Astrocyte (in vitro differentiated cells and primary cell): ENCODE data around the gene GPR39. TPM values are rescaled to one million over a fixed set of nuclear protein-coding genes. Genes with fewer than 3 reads are reported as not detected.

ENCODE experiments used
- DNase-seq: peaks from one replicate; pipeline ENCODE4 v3.0.0-alpha.2; 2010; ENCODE audit warnings: low read depth
- FAIRE-seq: peaks from 2 replicates; lab custom pipeline; 2011; peaks lifted over from hg19 to GRCh38; lab: Jason Lieb, UNC
- H2AFZ ChIP-seq: 2 replicates; pipeline ENCODE4 v1.6.0; 2012; ENCODE audit warnings: low read depth, low read length, inconsistent platforms
- H3K27ac ChIP-seq: 2 replicates; pipeline ENCODE4 v1.5.1; 2011; ENCODE audit warnings: low read depth, low read length, inconsistent platforms
- H3K27me3 ChIP-seq: 2 replicates; pipeline ENCODE4 v1.6.0; 2011; ENCODE audit warnings: low read length, inconsistent platforms; ENCODE audit not compliant: insufficient read depth
- H3K36me3 ChIP-seq: 2 replicates; pipeline ENCODE4 v1.5.1; 2011; ENCODE audit warnings: low read length, inconsistent platforms; ENCODE audit not compliant: insufficient read depth
- H3K4me1 ChIP-seq: 2 replicates; pipeline ENCODE4 v1.5.1; 2011; ENCODE audit warnings: low read length, inconsistent platforms; ENCODE audit not compliant: insufficient read depth
- H3K4me2 ChIP-seq: 2 replicates; pipeline ENCODE4 v1.6.0; 2012; ENCODE audit warnings: low read length, inconsistent platforms
- H3K4me3 ChIP-seq: 2 replicates; pipeline ENCODE4 v1.5.1; 2011; ENCODE audit warnings: low read depth, mild to moderate bottlenecking, low read length, inconsistent platforms; ENCODE audit not compliant: insufficient read depth
- H3K79me2 ChIP-seq: 2 replicates; pipeline ENCODE4 v1.6.0; 2012; ENCODE audit warnings: mild to moderate bottlenecking, low read length, inconsistent platforms; ENCODE audit not compliant: insufficient read depth
- H3K9ac ChIP-seq: 2 replicates; pipeline ENCODE4 v1.6.0; 2012; ENCODE audit warnings: mild to moderate bottlenecking, low read length, inconsistent platforms
- H3K9me3 ChIP-seq: 2 replicates; pipeline ENCODE4 v1.5.1; 2012; ENCODE audit warnings: low read depth, mild to moderate bottlenecking, low read length, inconsistent platforms; ENCODE audit not compliant: insufficient read depth
- H4K20me1 ChIP-seq: 2 replicates; pipeline ENCODE4 v1.6.0; 2012; ENCODE audit warnings: low read length, inconsistent platforms; ENCODE audit not compliant: insufficient read depth
- H3K27ac Mint-ChIP-seq: one replicate; pipeline ENCODE4 v1.8.0; 2021; ENCODE audit warnings: mild to moderate bottlenecking, mixed read lengths; ENCODE audit not compliant: unreplicated experiment
- H3K27me3 Mint-ChIP-seq: one replicate; pipeline ENCODE4 v1.8.0; 2021; ENCODE audit warnings: low read depth, mixed read lengths; ENCODE audit not compliant: unreplicated experiment
- H3K36me3 Mint-ChIP-seq: one replicate; pipeline ENCODE4 v1.8.0; 2021; ENCODE audit warnings: low read depth, mixed read lengths; ENCODE audit not compliant: unreplicated experiment
- H3K4me1 Mint-ChIP-seq: one replicate; pipeline ENCODE4 v1.8.0; 2021; ENCODE audit warnings: low read depth, mixed read lengths; ENCODE audit not compliant: unreplicated experiment
- H3K4me3 Mint-ChIP-seq: one replicate; pipeline ENCODE4 v1.8.0; 2021; ENCODE audit warnings: mild to moderate bottlenecking, moderate library complexity, mixed read lengths; ENCODE audit not compliant: unreplicated experiment
- H3K9me3 Mint-ChIP-seq: one replicate; pipeline ENCODE4 v1.8.0; 2021; ENCODE audit warnings: mild to moderate bottlenecking, mixed read lengths; ENCODE audit not compliant: unreplicated experiment
- EZH2 ChIP-seq: IDR thresholded peaks from 2 replicates; pipeline ENCODE4 v1.6.1; 2012; ENCODE audit warnings: mild to moderate bottlenecking, low read length, inconsistent platforms; ENCODE audit not compliant: insufficient read depth
- total RNA-seq: library from RNA; stranded (reverse); gene quantifications from 2 replicates; pipeline ENCODE4 v1.2.1, GENCODE V29; 2021
- TF ChIP-seq, protein P1 (sequence below): IDR thresholded peaks from 2 replicates; pipeline ENCODE4 v1.5.1; 2011; ENCODE audit warnings: low read depth, mild to moderate bottlenecking, inconsistent platforms, low read length, moderate library complexity; ENCODE audit not compliant: insufficient read depth

The GPR39 gene
- total RNA-seq, 1 donor from 2014 or later = 4.4 TPM

DNA sequence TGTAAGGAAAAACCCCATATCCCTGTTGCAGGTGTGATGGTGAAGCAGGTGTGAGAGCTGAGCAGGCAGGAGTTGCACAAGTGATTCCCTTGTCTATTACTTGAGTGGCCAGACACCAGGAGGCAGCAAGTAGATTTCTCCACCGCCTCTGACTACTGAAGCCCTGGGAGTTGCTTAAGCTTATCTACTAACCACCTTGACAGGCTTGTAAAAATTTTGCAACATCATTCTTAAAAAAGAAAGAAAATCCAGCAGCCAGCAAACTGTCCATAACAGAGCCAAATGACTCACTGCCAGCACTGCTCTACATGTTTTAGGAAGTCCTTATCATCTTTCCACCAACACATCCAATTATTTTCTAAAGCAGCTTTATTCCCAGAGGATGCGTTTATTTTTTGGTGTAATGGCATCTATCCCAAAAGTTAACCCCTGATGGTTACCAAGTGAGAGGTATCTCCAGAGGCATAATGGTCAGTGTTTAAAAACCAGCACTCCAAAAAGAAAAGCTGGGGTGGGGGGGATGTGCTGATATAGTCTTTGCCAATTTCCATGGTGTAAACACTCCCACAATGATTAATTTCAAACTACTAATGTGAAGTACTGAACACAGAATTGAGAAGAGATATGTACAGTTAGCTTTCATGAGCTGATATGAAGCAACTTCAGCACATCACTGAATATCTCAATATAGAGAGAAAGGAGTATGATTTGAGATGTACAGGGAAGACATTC, 16.3 kb upstream of the GPR39 start:
- Histone ChIP-seq H3K9ac (no peak overlapping the region), H3K9me3 (no peaks in the 10 kb centered on the region), H3K4me2 (no peak overlapping the region), H3K36me3 (no peaks in the 10 kb centered on the region), H2AFZ (no peak overlapping the region), H3K27ac (no peak overlapping the region), H3K4me1 (no peaks in the 10 kb centered on the region), H3K4me3 (no peak overlapping the region), H3K79me2 (no peaks in the 10 kb centered on the region), H4K20me1 (no peaks in the 10 kb centered on the region), H3K27me3 (no peaks in the 10 kb centered on the region)
- peak; percentile 95 for DNase-seq
- no peak for TF ChIP-seq EZH2
- TF ChIP-seq, protein P1, sequence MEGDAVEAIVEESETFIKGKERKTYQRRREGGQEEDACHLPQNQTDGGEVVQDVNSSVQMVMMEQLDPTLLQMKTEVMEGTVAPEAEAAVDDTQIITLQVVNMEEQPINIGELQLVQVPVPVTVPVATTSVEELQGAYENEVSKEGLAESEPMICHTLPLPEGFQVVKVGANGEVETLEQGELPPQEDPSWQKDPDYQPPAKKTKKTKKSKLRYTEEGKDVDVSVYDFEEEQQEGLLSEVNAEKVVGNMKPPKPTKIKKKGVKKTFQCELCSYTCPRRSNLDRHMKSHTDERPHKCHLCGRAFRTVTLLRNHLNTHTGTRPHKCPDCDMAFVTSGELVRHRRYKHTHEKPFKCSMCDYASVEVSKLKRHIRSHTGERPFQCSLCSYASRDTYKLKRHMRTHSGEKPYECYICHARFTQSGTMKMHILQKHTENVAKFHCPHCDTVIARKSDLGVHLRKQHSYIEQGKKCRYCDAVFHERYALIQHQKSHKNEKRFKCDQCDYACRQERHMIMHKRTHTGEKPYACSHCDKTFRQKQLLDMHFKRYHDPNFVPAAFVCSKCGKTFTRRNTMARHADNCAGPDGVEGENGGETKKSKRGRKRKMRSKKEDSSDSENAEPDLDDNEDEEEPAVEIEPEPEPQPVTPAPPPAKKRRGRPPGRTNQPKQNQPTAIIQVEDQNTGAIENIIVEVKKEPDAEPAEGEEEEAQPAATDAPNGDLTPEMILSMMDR = no peak
- FAIRE-seq = no peak
- no peak overlapping the region for H3K27ac Mint-ChIP-seq
- H3K9me3 Mint-ChIP-seq = peaks cover 3% of the 10 kb centered on the region
- H3K36me3 Mint-ChIP-seq = no peaks in the 10 kb centered on the region
- H3K4me1 Mint-ChIP-seq = no peaks in the 10 kb centered on the region
- peaks cover 8% of the 10 kb centered on the region for H3K27me3 Mint-ChIP-seq
- H3K4me3 Mint-ChIP-seq = no peak overlapping the region

- Histone ChIP-seq H3K36me3 (no peaks in the 10 kb centered on the region), H3K79me2 (no peaks in the 10 kb centered on the region), H3K9me3 (no peaks in the 10 kb centered on the region), H3K27me3 (no peaks in the 10 kb centered on the region), H3K27ac (no peak overlapping the region), H3K9ac (no peak overlapping the region), H2AFZ (no peak overlapping the region), H3K4me2 (no peak overlapping the region), H3K4me1 (no peaks in the 10 kb centered on the region), H3K4me3 (no peak overlapping the region), H4K20me1 (no peaks in the 10 kb centered on the region)
- TF ChIP-seq, protein P1 = no peak
- no peak for TF ChIP-seq EZH2
- Mint-ChIP-seq H3K4me1 (no peaks in the 10 kb centered on the region), H3K27me3 (peaks cover 8% of the 10 kb centered on the region), H3K9me3 (peaks cover 3% of the 10 kb centered on the region), H3K27ac (no peak overlapping the region), H3K4me3 (no peak overlapping the region), H3K36me3 (no peaks in the 10 kb centered on the region)
- FAIRE-seq (no peak), DNase-seq (peak; percentile 54)
Measured at GRCh38 chr2:132400901-132401240, 15.7 kb upstream of the GPR39 start.

DNA sequence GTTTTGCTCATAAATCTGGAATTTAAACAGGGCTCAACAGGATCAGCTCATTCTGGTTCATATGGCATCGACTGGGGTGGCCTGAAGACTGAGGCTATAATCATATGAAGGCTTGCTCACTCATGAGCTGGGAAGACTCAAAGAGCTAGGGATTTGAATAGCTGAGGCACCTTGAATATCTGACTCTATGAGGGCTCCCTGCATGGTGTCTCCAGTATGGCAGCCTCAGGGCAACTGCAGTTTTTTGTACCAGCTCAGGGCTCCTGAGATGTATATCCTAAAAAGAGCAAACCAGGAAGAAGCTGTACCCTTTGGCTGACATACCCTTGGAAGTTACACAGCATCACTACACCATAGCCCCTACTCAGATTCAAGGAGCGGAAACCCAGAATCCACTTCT, 15.3 kb upstream of the GPR39 start:
- Histone ChIP-seq H3K9me3 (no peaks in the 10 kb centered on the region), H2AFZ (no peak overlapping the region), H3K4me3 (no peak overlapping the region), H3K4me2 (no peak overlapping the region), H3K4me1 (no peaks in the 10 kb centered on the region), H3K79me2 (no peaks in the 10 kb centered on the region), H3K36me3 (no peaks in the 10 kb centered on the region), H3K27me3 (no peaks in the 10 kb centered on the region), H3K9ac (no peak overlapping the region), H4K20me1 (no peaks in the 10 kb centered on the region), H3K27ac (no peak overlapping the region)
- no peak overlapping the region for H3K27ac Mint-ChIP-seq
- no peak for DNase-seq
- FAIRE-seq = no peak
- no peak for TF ChIP-seq EZH2
- TF ChIP-seq, protein P1 = no peak
- no peaks in the 10 kb centered on the region for H3K9me3 Mint-ChIP-seq
- H3K27me3 Mint-ChIP-seq = peaks cover 8% of the 10 kb centered on the region
- no peak overlapping the region for H3K4me3 Mint-ChIP-seq
- H3K36me3 Mint-ChIP-seq = no peaks in the 10 kb centered on the region
- no peaks in the 10 kb centered on the region for H3K4me1 Mint-ChIP-seq
